GM12873 (cell line): ENCODE measurements around the gene ZNRF4.
A peak's percentile ranks its signal among the peaks of the same experiment; 100 is the strongest.

Source experiments
- CTCF ChIP-seq: IDR thresholded peaks from 2 replicates; pipeline ENCODE4 v1.5.1; 2012; ENCODE audit warnings: low read depth, mild to moderate bottlenecking, moderate library complexity, low read length, control low read depth; ENCODE audit not compliant: insufficient read depth; ENCODE audit errors: missing control alignments

ZNRF4 gene

GRCh38 chr19:5479958-5480357, 24.7 kb downstream of the ZNRF4 start:
- no peak for TF ChIP-seq CTCF

- TF ChIP-seq CTCF: peak; percentile 71
Measured at GRCh38 chr19:5480427-5480836, 25.2 kb downstream of the ZNRF4 start.

GRCh38 chr19:5481957-5482356, 26.7 kb downstream of the ZNRF4 start:
- TF ChIP-seq CTCF: no peak

GRCh38 chr19:5484398-5485285, 29.4 kb downstream of the ZNRF4 start:
- TF ChIP-seq CTCF: no peak

GRCh38 chr19:5485286-5485636, 30.0 kb downstream of the ZNRF4 start:
- TF ChIP-seq CTCF: no peak

- TF ChIP-seq CTCF: no peak
Measured at GRCh38 chr19:5487222-5487621, 32.0 kb downstream of the ZNRF4 start.

- TF ChIP-seq CTCF: no peak
Measured at GRCh38 chr19:5489551-5489950, 34.3 kb downstream of the ZNRF4 start.
